HL-60 (cell line): ENCODE measurements around the gene THYN1.

Experiments
- CTCF ChIP-seq: IDR thresholded peaks from one replicate; pipeline ENCODE4 v1.5.1; 2011; ENCODE audit warnings: low read length, control low read depth, inconsistent platforms; ENCODE audit not compliant: insufficient read depth
- GABPA ChIP-seq: IDR thresholded peaks from 2 replicates; pipeline ENCODE4 v1.6.1; 2012; ENCODE audit warnings: low read depth
- POLR2AphosphoS5 ChIP-seq: IDR thresholded peaks from 2 replicates; pipeline ENCODE4 v1.6.1; 2012; ENCODE audit warnings: low read depth
- TF ChIP-seq, protein P1 (sequence below): IDR thresholded peaks from 2 replicates; pipeline ENCODE4 v1.6.1; 2012; ENCODE audit warnings: low read depth; ENCODE audit not compliant: insufficient replicate concordance

GRCh38 chr11:134282121-134283045 is 29.2 kb upstream of the THYN1 start:
- TF ChIP-seq CTCF: no peak
- no peak for TF ChIP-seq GABPA
- TF ChIP-seq, protein P1, sequence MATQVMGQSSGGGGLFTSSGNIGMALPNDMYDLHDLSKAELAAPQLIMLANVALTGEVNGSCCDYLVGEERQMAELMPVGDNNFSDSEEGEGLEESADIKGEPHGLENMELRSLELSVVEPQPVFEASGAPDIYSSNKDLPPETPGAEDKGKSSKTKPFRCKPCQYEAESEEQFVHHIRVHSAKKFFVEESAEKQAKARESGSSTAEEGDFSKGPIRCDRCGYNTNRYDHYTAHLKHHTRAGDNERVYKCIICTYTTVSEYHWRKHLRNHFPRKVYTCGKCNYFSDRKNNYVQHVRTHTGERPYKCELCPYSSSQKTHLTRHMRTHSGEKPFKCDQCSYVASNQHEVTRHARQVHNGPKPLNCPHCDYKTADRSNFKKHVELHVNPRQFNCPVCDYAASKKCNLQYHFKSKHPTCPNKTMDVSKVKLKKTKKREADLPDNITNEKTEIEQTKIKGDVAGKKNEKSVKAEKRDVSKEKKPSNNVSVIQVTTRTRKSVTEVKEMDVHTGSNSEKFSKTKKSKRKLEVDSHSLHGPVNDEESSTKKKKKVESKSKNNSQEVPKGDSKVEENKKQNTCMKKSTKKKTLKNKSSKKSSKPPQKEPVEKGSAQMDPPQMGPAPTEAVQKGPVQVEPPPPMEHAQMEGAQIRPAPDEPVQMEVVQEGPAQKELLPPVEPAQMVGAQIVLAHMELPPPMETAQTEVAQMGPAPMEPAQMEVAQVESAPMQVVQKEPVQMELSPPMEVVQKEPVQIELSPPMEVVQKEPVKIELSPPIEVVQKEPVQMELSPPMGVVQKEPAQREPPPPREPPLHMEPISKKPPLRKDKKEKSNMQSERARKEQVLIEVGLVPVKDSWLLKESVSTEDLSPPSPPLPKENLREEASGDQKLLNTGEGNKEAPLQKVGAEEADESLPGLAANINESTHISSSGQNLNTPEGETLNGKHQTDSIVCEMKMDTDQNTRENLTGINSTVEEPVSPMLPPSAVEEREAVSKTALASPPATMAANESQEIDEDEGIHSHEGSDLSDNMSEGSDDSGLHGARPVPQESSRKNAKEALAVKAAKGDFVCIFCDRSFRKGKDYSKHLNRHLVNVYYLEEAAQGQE: no peak
- no peak for TF ChIP-seq POLR2AphosphoS5
